ENCODE data around the gene PARP8.

The PARP8 gene

GRCh38 chr5:50711280-50711679 is 44.8 kb downstream of the PARP8 start:
- Histone ChIP-seq H3K36me3 (ENCODE audit: control insufficient read depth in 1 of 2, insufficient read depth in 2 of 2, low read length in 2 of 2) (no peaks in the 10 kb centered on the region), H3K4me1 (ENCODE audit: control insufficient read depth in 1 of 2, insufficient read depth in 2 of 2, low read length in 2 of 2) (peaks cover 7 to 20% of the 10 kb centered on the region in 2 donors), H3K27me3 (ENCODE audit: low read depth, low read length) (no peaks in the 10 kb centered on the region), H3K27ac (ENCODE audit: low read length) (peak overlapping the region; percentile 15), H3K4me3 (ENCODE audit: low read depth in 1 of 2, low read length in 2 of 2) (peak overlapping the region in 1 of 2 donors; percentile 56), H3K9me3 (ENCODE audit: control insufficient read depth in 1 of 2, low read length in 2 of 2) (no peaks in the 10 kb centered on the region)

GRCh38 chr5:50712479-50712878 is 46.0 kb downstream of the PARP8 start:
- peaks cover 7 to 20% of the 10 kb centered on the region in 2 donors for H3K4me1 ChIP-seq (ENCODE audit: control insufficient read depth in 1 of 2, insufficient read depth in 2 of 2, low read length in 2 of 2)

GRCh38 chr5:50715001-50715400 is 48.6 kb downstream of the PARP8 start:
- no peaks in the 10 kb centered on the region for H3K9me3 ChIP-seq (ENCODE audit: control insufficient read depth in 1 of 2, low read length in 2 of 2)
- H3K36me3 ChIP-seq (ENCODE audit: control insufficient read depth in 1 of 2, insufficient read depth in 2 of 2, low read length in 2 of 2), result no peaks in the 10 kb centered on the region
- H3K27ac ChIP-seq (ENCODE audit: low read length), result no peak overlapping the region
- no peak overlapping the region for H3K4me3 ChIP-seq (ENCODE audit: low read depth in 1 of 2, low read length in 2 of 2)
- H3K27me3 ChIP-seq (ENCODE audit: low read depth, low read length), result no peaks in the 10 kb centered on the region
- peaks cover 7 to 19% of the 10 kb centered on the region in 2 donors for H3K4me1 ChIP-seq (ENCODE audit: control insufficient read depth in 1 of 2, insufficient read depth in 2 of 2, low read length in 2 of 2)

More at GRCh38 chr5:50712479-50712878, 46.0 kb downstream of the PARP8 start:
- H3K27ac ChIP-seq (ENCODE audit: low read length), result no peak overlapping the region
- no peaks in the 10 kb centered on the region for H3K27me3 ChIP-seq (ENCODE audit: low read depth, low read length)
- H3K36me3 ChIP-seq (ENCODE audit: control insufficient read depth in 1 of 2, insufficient read depth in 2 of 2, low read length in 2 of 2), result no peaks in the 10 kb centered on the region
- H3K9me3 ChIP-seq (ENCODE audit: control insufficient read depth in 1 of 2, low read length in 2 of 2), result no peaks in the 10 kb centered on the region
- no peak overlapping the region for H3K4me3 ChIP-seq (ENCODE audit: low read depth in 1 of 2, low read length in 2 of 2)

GRCh38 chr5:50716134-50716533 is 49.7 kb downstream of the PARP8 start:
- H3K4me1 ChIP-seq (ENCODE audit: control insufficient read depth in 1 of 2, insufficient read depth in 2 of 2, low read length in 2 of 2), result peaks cover under 1 to 10% of the 10 kb centered on the region in 2 donors

GRCh38 chr5:50717651-50718050 is 51.2 kb downstream of the PARP8 start:
- Histone ChIP-seq H3K4me1 (ENCODE audit: control insufficient read depth in 1 of 2, insufficient read depth in 2 of 2, low read length in 2 of 2) (peaks cover 0 to 3% of the 10 kb centered on the region in 2 donors), H3K9me3 (ENCODE audit: control insufficient read depth in 1 of 2, low read length in 2 of 2) (no peaks in the 10 kb centered on the region), H3K27me3 (ENCODE audit: low read depth, low read length) (no peaks in the 10 kb centered on the region), H3K36me3 (ENCODE audit: control insufficient read depth in 1 of 2, insufficient read depth in 2 of 2, low read length in 2 of 2) (no peaks in the 10 kb centered on the region), H3K27ac (ENCODE audit: low read length) (no peak overlapping the region), H3K4me3 (ENCODE audit: low read depth in 1 of 2, low read length in 2 of 2) (no peak overlapping the region)

More at GRCh38 chr5:50716134-50716533, 49.7 kb downstream of the PARP8 start:
- Histone ChIP-seq H3K27me3 (ENCODE audit: low read depth, low read length) (no peaks in the 10 kb centered on the region), H3K27ac (ENCODE audit: low read length) (no peak overlapping the region), H3K36me3 (ENCODE audit: control insufficient read depth in 1 of 2, insufficient read depth in 2 of 2, low read length in 2 of 2) (no peaks in the 10 kb centered on the region), H3K4me3 (ENCODE audit: low read depth in 1 of 2, low read length in 2 of 2) (no peak overlapping the region), H3K9me3 (ENCODE audit: control insufficient read depth in 1 of 2, low read length in 2 of 2) (no peaks in the 10 kb centered on the region)

- no peaks in the 10 kb centered on the region for H3K4me1 ChIP-seq (ENCODE audit: control insufficient read depth in 1 of 2, insufficient read depth in 2 of 2, low read length in 2 of 2)
- H3K36me3 ChIP-seq (ENCODE audit: control insufficient read depth in 1 of 2, insufficient read depth in 2 of 2, low read length in 2 of 2), result no peaks in the 10 kb centered on the region
- H3K27me3 ChIP-seq (ENCODE audit: low read depth, low read length), result no peaks in the 10 kb centered on the region
- no peak overlapping the region for H3K27ac ChIP-seq (ENCODE audit: low read length)
- H3K4me3 ChIP-seq (ENCODE audit: low read depth in 1 of 2, low read length in 2 of 2), result no peak overlapping the region
- no peaks in the 10 kb centered on the region for H3K9me3 ChIP-seq (ENCODE audit: control insufficient read depth in 1 of 2, low read length in 2 of 2)
Observed at GRCh38 chr5:50720061-50720710, 53.7 kb downstream of the PARP8 start.

GRCh38 chr5:50722223-50722622 is 55.8 kb downstream of the PARP8 start:
- Histone ChIP-seq H3K36me3 (ENCODE audit: control insufficient read depth in 1 of 2, insufficient read depth in 2 of 2, low read length in 2 of 2) (no peaks in the 10 kb centered on the region), H3K27ac (ENCODE audit: low read length) (no peak overlapping the region), H3K4me1 (ENCODE audit: control insufficient read depth in 1 of 2, insufficient read depth in 2 of 2, low read length in 2 of 2) (peaks cover 0 to 8% of the 10 kb centered on the region in 2 donors), H3K27me3 (ENCODE audit: low read depth, low read length) (no peaks in the 10 kb centered on the region), H3K4me3 (ENCODE audit: low read depth in 1 of 2, low read length in 2 of 2) (no peak overlapping the region), H3K9me3 (ENCODE audit: control insufficient read depth in 1 of 2, low read length in 2 of 2) (no peaks in the 10 kb centered on the region)

GRCh38 chr5:50724262-50724661 is 57.8 kb downstream of the PARP8 start:
- Histone ChIP-seq H3K9me3 (ENCODE audit: control insufficient read depth in 1 of 2, low read length in 2 of 2) (no peaks in the 10 kb centered on the region), H3K36me3 (ENCODE audit: control insufficient read depth in 1 of 2, insufficient read depth in 2 of 2, low read length in 2 of 2) (no peaks in the 10 kb centered on the region), H3K27ac (ENCODE audit: low read length) (no peak overlapping the region), H3K27me3 (ENCODE audit: low read depth, low read length) (no peaks in the 10 kb centered on the region), H3K4me1 (ENCODE audit: control insufficient read depth in 1 of 2, insufficient read depth in 2 of 2, low read length in 2 of 2) (peaks cover 0 to 8% of the 10 kb centered on the region in 2 donors), H3K4me3 (ENCODE audit: low read depth in 1 of 2, low read length in 2 of 2) (no peak overlapping the region)

GRCh38 chr5:50725800-50726474 is 59.5 kb downstream of the PARP8 start:
- Histone ChIP-seq H3K4me1 (ENCODE audit: control insufficient read depth in 1 of 2, insufficient read depth in 2 of 2, low read length in 2 of 2) (peaks cover 0 to 8% of the 10 kb centered on the region in 2 donors), H3K27me3 (ENCODE audit: low read depth, low read length) (no peaks in the 10 kb centered on the region), H3K9me3 (ENCODE audit: control insufficient read depth in 1 of 2, low read length in 2 of 2) (no peaks in the 10 kb centered on the region), H3K27ac (ENCODE audit: low read length) (no peak overlapping the region), H3K4me3 (ENCODE audit: low read depth in 1 of 2, low read length in 2 of 2) (no peak overlapping the region), H3K36me3 (ENCODE audit: control insufficient read depth in 1 of 2, insufficient read depth in 2 of 2, low read length in 2 of 2) (no peaks in the 10 kb centered on the region)

- Histone ChIP-seq H3K9me3 (ENCODE audit: control insufficient read depth in 1 of 2, low read length in 2 of 2) (no peaks in the 10 kb centered on the region), H3K4me1 (ENCODE audit: control insufficient read depth in 1 of 2, insufficient read depth in 2 of 2, low read length in 2 of 2) (peaks cover 0 to 8% of the 10 kb centered on the region in 2 donors), H3K36me3 (ENCODE audit: control insufficient read depth in 1 of 2, insufficient read depth in 2 of 2, low read length in 2 of 2) (no peaks in the 10 kb centered on the region), H3K27me3 (ENCODE audit: low read depth, low read length) (no peaks in the 10 kb centered on the region), H3K27ac (ENCODE audit: low read length) (no peak overlapping the region), H3K4me3 (ENCODE audit: low read depth in 1 of 2, low read length in 2 of 2) (peak overlapping the region in 1 of 2 donors; percentile 8)
Observed at GRCh38 chr5:50726475-50727148, 60.2 kb downstream of the PARP8 start.

- peaks cover 0 to 8% of the 10 kb centered on the region in 2 donors for H3K4me1 ChIP-seq (ENCODE audit: control insufficient read depth in 1 of 2, insufficient read depth in 2 of 2, low read length in 2 of 2)
- peak overlapping the region in 1 of 2 donors; percentile 8 for H3K4me3 ChIP-seq (ENCODE audit: low read depth in 1 of 2, low read length in 2 of 2)
- H3K27ac ChIP-seq (ENCODE audit: low read length), result no peak overlapping the region
- H3K9me3 ChIP-seq (ENCODE audit: control insufficient read depth in 1 of 2, low read length in 2 of 2), result no peaks in the 10 kb centered on the region
- no peaks in the 10 kb centered on the region for H3K36me3 ChIP-seq (ENCODE audit: control insufficient read depth in 1 of 2, insufficient read depth in 2 of 2, low read length in 2 of 2)
- H3K27me3 ChIP-seq (ENCODE audit: low read depth, low read length), result no peaks in the 10 kb centered on the region
Observed at GRCh38 chr5:50727149-50727496, 60.7 kb downstream of the PARP8 start.
